Activated CD4-positive, CD25-positive, alpha-beta regulatory T cell treated with anti-CD3 and anti-CD28 coated beads, Interleukin-2, amount 50 U/mL, for 24 hours (primary cell): Measurements from ENCODE around the gene UFC1.
A peak's percentile ranks its signal among the peaks of the same experiment; 100 is the strongest.

ENCODE experiments used
- ATAC-seq, 2 donors: fragments of 150-1000 bp; cut with Tn5 transposase; one replicate each; pipeline ENCODE4 v1.10.0; 2021; ENCODE audit warnings: mild to moderate bottlenecking in 1 of 2, moderate library complexity in 1 of 2

UFC1 gene

GRCh38 chr1:161195171-161195570 is 41.4 kb downstream of the UFC1 start:
- no peak for ATAC-seq

DNA sequence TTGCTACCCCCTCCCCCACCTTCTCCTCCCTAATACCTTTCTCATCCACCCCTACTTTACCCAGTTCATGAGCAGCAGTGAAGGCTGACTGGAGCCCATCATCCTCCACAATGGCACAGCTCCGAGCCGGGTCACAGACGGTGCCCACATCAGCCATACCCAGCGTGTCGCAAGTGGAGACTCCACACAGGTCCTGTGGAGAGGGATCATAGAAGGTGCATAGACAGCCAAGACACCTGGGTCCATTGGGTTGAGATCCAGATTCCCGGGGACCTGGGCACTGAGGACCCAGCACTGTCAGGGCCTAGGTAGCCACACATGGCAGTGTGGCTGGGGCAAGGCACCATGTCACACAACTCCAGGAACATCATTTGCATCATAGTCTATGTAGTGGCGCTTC is 42.3 kb downstream of the UFC1 start:
- ATAC-seq, result no peak

GRCh38 chr1:161196521-161197451 is 43.0 kb downstream of the UFC1 start:
- ATAC-seq, result no peak

DNA sequence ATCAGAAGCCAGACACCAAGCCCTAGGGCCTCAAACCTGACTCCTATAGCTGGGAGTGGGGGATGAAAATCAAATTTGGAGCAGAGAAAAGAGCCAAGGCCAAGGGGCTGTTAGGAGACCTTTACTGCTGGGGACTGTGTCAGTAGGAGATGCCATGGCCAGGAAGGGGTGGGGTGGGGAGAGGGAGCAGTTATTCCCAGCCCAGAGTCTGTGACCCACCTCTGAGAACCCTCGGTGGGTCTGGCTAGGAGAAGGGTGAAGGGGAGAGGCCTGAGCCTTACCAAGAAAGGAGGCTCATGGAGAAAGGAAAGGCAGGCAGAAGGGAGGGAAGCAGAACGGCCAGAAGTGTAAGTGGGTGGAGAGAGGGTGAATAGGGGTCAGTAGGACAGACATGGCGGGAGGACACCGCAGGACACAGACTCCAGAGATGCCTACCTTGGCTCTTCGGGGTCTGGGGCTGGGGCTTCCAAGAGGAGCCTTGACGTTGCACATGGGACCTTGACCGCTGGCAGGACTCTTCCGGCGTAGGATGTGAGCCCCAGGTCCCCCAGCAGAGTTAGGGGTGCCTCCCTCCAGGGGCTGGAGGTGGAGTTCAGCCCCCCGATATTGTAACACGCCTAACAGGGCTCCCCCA is 43.9 kb downstream of the UFC1 start:
- ATAC-seq, result no peak

- no peak for ATAC-seq
These were observed 44.6 kb downstream of the UFC1 start for GRCh38 chr1:161198194-161198896.

GRCh38 chr1:161198897-161199431 is 45.2 kb downstream of the UFC1 start, which contains the start of gene ADAMTS4:
Gene ADAMTS4 (minus strand): TSS chr1:161199054. CDS start chr1:161198627, 427 bp downstream.
- ATAC-seq, result no peak

- ATAC-seq, result no peak
These were observed 45.8 kb downstream of the UFC1 start for GRCh38 chr1:161199506-161200139.

DNA sequence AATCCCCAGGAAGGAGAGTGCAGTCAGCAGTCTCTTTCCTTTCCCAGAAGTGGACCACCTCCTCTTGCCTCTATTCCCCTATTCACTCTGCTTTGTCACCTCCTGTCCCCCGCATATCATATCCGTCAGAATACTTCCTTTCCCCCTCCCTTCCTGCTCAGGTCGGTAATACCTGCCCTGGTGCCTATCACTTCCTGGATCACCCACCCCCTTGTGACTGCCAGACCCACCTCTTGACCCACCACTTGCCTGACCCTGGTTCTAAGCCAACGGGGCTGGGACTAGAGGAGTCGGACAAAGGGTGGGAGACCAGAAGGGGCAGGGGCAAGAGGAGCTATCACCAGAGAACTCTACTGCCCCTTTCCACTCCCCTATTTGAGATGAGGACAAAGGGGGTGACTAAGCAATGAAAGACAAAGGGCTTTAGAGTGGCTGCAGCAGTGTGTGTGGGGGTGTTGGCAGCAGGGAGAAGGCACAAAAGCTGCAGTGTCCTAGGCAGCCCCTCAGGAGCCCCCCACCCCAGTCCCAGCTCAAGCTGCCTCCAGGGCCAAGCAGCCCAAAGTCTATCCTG is 46.7 kb downstream of the UFC1 start:
- no peak for ATAC-seq

- no peak for ATAC-seq
These were observed 47.4 kb downstream of the UFC1 start for GRCh38 chr1:161200992-161201835.

- peak; percentile 99 for ATAC-seq
These were observed 48.3 kb downstream of the UFC1 start, which contains the start of gene NDUFS2 for GRCh38 chr1:161201836-161202712. Gene NDUFS2 (plus strand): TSS chr1:161202367. CDS start chr1:161202386, 19 bp downstream.

DNA sequence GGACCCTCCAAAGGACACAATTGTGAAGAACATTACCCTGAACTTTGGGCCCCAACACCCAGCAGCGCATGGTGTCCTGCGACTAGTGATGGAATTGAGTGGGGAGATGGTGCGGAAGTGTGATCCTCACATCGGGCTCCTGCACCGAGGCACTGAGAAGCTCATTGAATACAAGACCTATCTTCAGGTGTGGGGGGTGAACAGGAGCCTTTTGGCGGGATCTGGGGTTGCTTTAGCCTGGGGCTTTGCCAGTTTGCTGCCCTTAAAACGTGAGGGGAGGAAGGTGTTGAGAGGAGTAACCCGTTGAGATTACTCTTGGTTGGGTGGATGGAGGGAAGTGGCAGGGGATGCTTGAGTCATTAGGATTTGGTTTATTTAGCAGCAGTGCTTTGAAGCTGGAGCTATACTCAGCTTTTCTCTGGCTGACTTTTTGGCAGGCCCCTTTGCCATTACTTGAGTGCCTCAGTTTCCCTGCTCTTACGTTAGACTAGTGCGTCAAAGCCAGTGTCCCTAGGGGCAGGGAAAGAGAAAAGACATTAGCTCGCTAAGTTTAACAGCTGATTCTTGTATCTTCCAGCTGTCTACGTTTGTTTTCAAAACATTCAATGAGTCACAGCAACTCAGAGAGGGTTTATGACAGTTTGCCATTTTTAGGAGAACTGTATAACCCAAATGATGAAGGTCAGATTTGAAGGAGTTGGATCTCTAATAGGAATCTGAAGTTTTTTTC is 52.8 kb downstream of the UFC1 start:
- no peak for ATAC-seq

GRCh38 chr1:161207173-161207572 is 53.4 kb downstream of the UFC1 start:
- ATAC-seq, result no peak
